ENCODE results near the gene ZC3H12C.

DNA sequence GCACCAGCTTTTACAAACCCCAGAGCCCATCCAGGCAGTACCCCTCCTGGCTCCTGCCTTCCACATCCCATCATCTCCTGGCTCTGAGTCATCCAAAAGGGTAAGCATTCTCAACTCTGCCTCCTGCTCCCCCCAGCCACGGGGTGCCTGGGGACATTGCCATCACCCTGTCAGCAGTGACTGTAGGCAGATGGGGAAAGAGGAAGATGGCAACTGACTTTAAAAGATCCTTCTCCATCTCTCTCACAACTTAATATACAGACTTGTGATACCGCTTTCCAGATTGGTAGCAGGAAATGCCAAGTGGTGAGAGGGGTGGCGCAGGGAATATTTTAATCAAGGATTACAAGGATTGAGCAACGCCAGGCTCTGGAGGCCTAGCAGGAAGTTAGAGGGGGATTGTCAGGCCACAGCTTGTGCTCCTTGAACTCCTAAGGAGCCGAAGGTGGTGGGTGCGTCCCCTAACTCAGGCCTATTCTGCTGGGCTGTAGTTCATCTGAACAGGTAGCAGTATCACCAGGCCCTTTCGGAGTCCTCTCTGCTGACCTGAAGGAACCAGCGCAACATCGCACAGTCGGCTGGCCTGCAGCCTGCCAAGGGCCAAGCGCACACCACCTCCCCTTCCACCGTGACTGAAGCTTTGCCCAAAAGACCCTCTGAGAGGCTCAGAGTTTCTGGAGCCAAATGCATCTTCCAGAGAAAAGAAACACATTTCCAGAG is 83.3 kb downstream of the ZC3H12C start:
- TF ChIP-seq, protein P1, sequence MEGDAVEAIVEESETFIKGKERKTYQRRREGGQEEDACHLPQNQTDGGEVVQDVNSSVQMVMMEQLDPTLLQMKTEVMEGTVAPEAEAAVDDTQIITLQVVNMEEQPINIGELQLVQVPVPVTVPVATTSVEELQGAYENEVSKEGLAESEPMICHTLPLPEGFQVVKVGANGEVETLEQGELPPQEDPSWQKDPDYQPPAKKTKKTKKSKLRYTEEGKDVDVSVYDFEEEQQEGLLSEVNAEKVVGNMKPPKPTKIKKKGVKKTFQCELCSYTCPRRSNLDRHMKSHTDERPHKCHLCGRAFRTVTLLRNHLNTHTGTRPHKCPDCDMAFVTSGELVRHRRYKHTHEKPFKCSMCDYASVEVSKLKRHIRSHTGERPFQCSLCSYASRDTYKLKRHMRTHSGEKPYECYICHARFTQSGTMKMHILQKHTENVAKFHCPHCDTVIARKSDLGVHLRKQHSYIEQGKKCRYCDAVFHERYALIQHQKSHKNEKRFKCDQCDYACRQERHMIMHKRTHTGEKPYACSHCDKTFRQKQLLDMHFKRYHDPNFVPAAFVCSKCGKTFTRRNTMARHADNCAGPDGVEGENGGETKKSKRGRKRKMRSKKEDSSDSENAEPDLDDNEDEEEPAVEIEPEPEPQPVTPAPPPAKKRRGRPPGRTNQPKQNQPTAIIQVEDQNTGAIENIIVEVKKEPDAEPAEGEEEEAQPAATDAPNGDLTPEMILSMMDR (IDR thresholded peaks at IDR 0.05) = no peak
- TF ChIP-seq EP300 (IDR thresholded peaks at IDR 0.05) (no peak), POLR2AphosphoS5 (IDR thresholded peaks at IDR 0.05) (no peak), POLR2A (IDR thresholded peaks at IDR 0.05) (no peak)
